Measurements from ENCODE around the gene AMDHD2. TPM values are rescaled to one million over a fixed set of nuclear protein-coding genes. Genes with fewer than 3 reads are reported as not detected.
A peak's percentile ranks its signal among the peaks of the same experiment; 100 is the strongest.

AMDHD2 gene
- total RNA-seq, 2 donors from 2014 or later = 31.5 to 31.7 TPM

GRCh38 chr16:2496223-2497115 is 23.7 kb upstream of the AMDHD2 start:
- DNase-seq (peak in 1 of 2 donors; percentile 4), ATAC-seq (no peak)
- intact Hi-C loops (cut with DNase I, micrococcal nuclease) = loop anchor here in 1 of 2 donors (10.0 kb wide), 1 partner anchor 152 kb away; the partner anchor contains the start of gene ABCA3

- peak in 1 of 2 donors; percentile 32 for DNase-seq
- peak; percentile 62 for ATAC-seq
- intact Hi-C loops (cut with DNase I, micrococcal nuclease) = loop anchor here in 1 of 2 donors (10.0 kb wide), 1 partner anchor 152 kb away; the partner anchor contains the start of gene ABCA3
Measured at GRCh38 chr16:2497116-2497630, 23.0 kb upstream of the AMDHD2 start.

GRCh38 chr16:2497695-2498484 is 22.3 kb upstream of the AMDHD2 start:
- intact Hi-C loops (cut with DNase I, micrococcal nuclease) = loop anchor here in 1 of 2 donors (10.0 kb wide), 1 partner anchor 153 kb away; the partner anchor contains the start of gene ABCA3
- no peak for ATAC-seq
- no peak for DNase-seq

GRCh38 chr16:2498531-2499253 is 21.5 kb upstream of the AMDHD2 start:
- no peak for DNase-seq
- intact Hi-C loops (cut with DNase I, micrococcal nuclease) = loop anchor here in 1 of 2 donors (10.0 kb wide), 1 partner anchor 154 kb away; the partner anchor contains the start of gene ABCA3
- ATAC-seq = no peak

- no peak for DNase-seq
- intact Hi-C loops (cut with DNase I, micrococcal nuclease) = loop anchor here in 1 of 2 donors (10.0 kb wide), 1 partner anchor 155 kb away; the partner anchor contains the start of gene ABCA3
- ATAC-seq = no peak
Measured at GRCh38 chr16:2499454-2499853, 20.7 kb upstream of the AMDHD2 start.

- intact Hi-C loops (cut with DNase I, micrococcal nuclease) = loop anchor here in 1 of 2 donors (10.0 kb wide), 2 partner anchors 75 to 155 kb away; partner anchors contain the start of genes ABCA3 and CCNF
- DNase-seq (peak in 1 of 2 donors; percentile 4), ATAC-seq (no peak)
Measured at GRCh38 chr16:2499890-2500429, 20.2 kb upstream of the AMDHD2 start.

GRCh38 chr16:2500430-2500917 is 19.7 kb upstream of the AMDHD2 start:
- ATAC-seq (peak; percentile 3), DNase-seq (peak in 1 of 2 donors; percentile 7)
- intact Hi-C loops (cut with DNase I, micrococcal nuclease) = loop anchor here in 1 of 2 donors (10.0 kb wide), 1 partner anchor 76 kb away; the partner anchor contains the start of gene CCNF

GRCh38 chr16:2500918-2501750 is 19.0 kb upstream of the AMDHD2 start:
- ATAC-seq = peak; percentile 85
- intact Hi-C loops (cut with DNase I, micrococcal nuclease) = loop anchor here in 1 of 2 donors (10.0 kb wide), 1 partner anchor 76 kb away; the partner anchor contains the start of gene CCNF
- peak; percentile 68 to 85 for DNase-seq

GRCh38 chr16:2501946-2502895 is 17.9 kb upstream of the AMDHD2 start:
- intact Hi-C loops (cut with DNase I, micrococcal nuclease) = loop anchor here in 1 of 2 donors (10.0 kb wide), 1 partner anchor 77 kb away; the partner anchor contains the start of gene CCNF
- DNase-seq = peak in 1 of 2 donors; percentile 10
- no peak for ATAC-seq

- DNase-seq (no peak), ATAC-seq (no peak)
- intact Hi-C loops (cut with DNase I, micrococcal nuclease) = loop anchor here in 1 of 2 donors (10.0 kb wide), 1 partner anchor 81 kb away; the partner anchor contains the start of gene CCNF
Measured at GRCh38 chr16:2505695-2506094, 14.5 kb upstream of the AMDHD2 start.

- no peak for ATAC-seq
- peak in 1 of 2 donors; percentile 31 for DNase-seq
- intact Hi-C loops (cut with DNase I, micrococcal nuclease) = loop anchor here in 1 of 2 donors (10.0 kb wide), 1 partner anchor 82 kb away; the partner anchor contains the start of gene CCNF
Measured at GRCh38 chr16:2507052-2507659, 13.0 kb upstream of the AMDHD2 start.

GRCh38 chr16:2507665-2508064 is 12.5 kb upstream of the AMDHD2 start:
- DNase-seq (peak; percentile 25 to 51), ATAC-seq (peak; percentile 18)
- intact Hi-C loops (cut with DNase I, micrococcal nuclease) = loop anchor here in 1 of 2 donors (10.0 kb wide), 1 partner anchor 83 kb away; the partner anchor contains the start of gene CCNF

GRCh38 chr16:2508722-2509400 is 11.3 kb upstream of the AMDHD2 start:
- ATAC-seq (no peak), DNase-seq (peak in 1 of 2 donors; percentile 8)
- intact Hi-C loops (cut with DNase I, micrococcal nuclease) = loop anchor here in 1 of 2 donors (10.0 kb wide), 1 partner anchor 84 kb away; the partner anchor contains the start of gene CCNF

- ATAC-seq (no peak), DNase-seq (peak; percentile 61 to 69)
- intact Hi-C loops (cut with DNase I, micrococcal nuclease) = no loop called here
Measured at GRCh38 chr16:2511128-2511800, 8.9 kb upstream of the AMDHD2 start.
